GM12891 (cell line): ENCODE measurements around the gene RANBP3.

ENCODE experiments used
- PAX5 ChIP-seq: IDR thresholded peaks from 2 replicates; pipeline ENCODE4 v1.6.1; 2011; ENCODE audit warnings: low read length, moderate library complexity, mild to moderate bottlenecking; ENCODE audit not compliant: insufficient read depth, severe bottlenecking
- POLR2A ChIP-seq: IDR thresholded peaks from 2 replicates; pipeline ENCODE4 v1.6.1; 2011; ENCODE audit warnings: low read depth, low read length, control low read depth
- POLR2AphosphoS5 ChIP-seq: IDR thresholded peaks from 2 replicates; pipeline ENCODE4 v1.6.1; 2011; ENCODE audit warnings: low read depth, low read length, control low read depth
- POU2F2 ChIP-seq: IDR thresholded peaks from 2 replicates; pipeline ENCODE4 v1.6.1; 2011; ENCODE audit warnings: low read depth, mild to moderate bottlenecking, control low read depth, low read length, moderate library complexity
- SPI1 ChIP-seq: IDR thresholded peaks from 2 replicates; pipeline ENCODE4 v1.6.1; 2011; ENCODE audit warnings: low read depth, low read length, control low read depth
- TAF1 ChIP-seq: IDR thresholded peaks from 2 replicates; pipeline ENCODE4 v1.6.1; 2011; ENCODE audit warnings: low read depth, low read length, control low read depth

DNA sequence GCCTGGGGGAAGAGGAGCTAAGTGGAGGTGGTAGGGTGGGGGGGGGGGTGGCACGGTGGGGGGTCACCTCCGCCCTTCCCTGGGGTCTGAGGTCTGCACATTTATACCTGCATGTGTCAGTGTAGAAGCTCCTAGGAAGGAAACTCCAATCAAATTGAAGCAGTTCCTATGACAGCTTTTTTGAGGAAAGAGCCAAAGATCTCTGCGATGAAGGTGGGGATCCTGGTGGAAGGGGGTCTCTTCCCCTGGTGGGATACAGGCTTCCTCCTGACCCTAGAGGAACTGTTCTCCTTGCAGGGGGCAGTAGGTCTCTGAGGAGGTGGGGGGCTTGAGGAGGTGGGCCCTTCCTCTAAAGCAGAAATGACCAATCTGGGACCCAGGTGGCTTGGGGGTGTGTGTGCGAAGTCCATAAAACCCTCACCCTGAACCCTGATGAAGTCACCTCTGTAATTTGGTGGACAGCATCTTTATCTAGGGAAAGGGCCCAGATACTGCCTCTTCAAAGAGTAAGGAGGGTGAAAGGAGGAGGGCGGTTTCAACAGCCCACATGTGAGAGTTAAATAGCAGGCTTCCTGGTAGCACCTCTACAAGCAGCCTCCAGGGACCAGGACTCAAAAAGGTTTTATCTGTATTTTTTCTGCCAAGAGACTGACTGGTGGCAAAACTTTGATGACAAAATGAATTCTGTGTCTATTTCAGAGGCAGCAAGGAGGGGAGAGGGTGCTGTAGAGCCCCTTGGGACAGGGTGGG, 12.9 kb downstream of the RANBP3 start:
- TF ChIP-seq POLR2AphosphoS5 (no peak), POLR2A (no peak), TAF1 (no peak), SPI1 (no peak), PAX5 (no peak), POU2F2 (no peak)
